Posterior vena cava (tissue), 2 donors: ENCODE results near the gene PPFIA3. TPM values are rescaled to one million over a fixed set of nuclear protein-coding genes. Genes with fewer than 3 reads are reported as not detected.
A peak's percentile ranks its signal among the peaks of the same experiment; 100 is the strongest.

Experiments used
- DNase-seq: peaks from one replicate; pipeline ENCODE4 v3.0.0-alpha.2; 2020; ENCODE audit warnings: low spot score
- intact Hi-C, 2 donors: fragments of 100-400 bp; cut with DNase I; formaldehyde crosslinking; loops; one replicate each; pipeline versions ENCODE4 v1.14.1 to v1.14.2; 2022 to 2023
- total RNA-seq, 2 donors: library from RNA; stranded (reverse); fragmentation: NEBNext Ultra II Directional; extraction: Animal tissue kit (Norgen Biotek cat#: 25700); gene quantifications; one replicate each; pipeline ENCODE4 v1.2.1, GENCODE V29; 2021
- donor health status: DM: yes; HTN: yes; CAD: no.
- donor health status: DM: yes; HTN: yes; CAD: no.

Gene PPFIA3
- total RNA-seq, 2 donors from 2014 or later: 3.6 to 4.9 TPM

DNA sequence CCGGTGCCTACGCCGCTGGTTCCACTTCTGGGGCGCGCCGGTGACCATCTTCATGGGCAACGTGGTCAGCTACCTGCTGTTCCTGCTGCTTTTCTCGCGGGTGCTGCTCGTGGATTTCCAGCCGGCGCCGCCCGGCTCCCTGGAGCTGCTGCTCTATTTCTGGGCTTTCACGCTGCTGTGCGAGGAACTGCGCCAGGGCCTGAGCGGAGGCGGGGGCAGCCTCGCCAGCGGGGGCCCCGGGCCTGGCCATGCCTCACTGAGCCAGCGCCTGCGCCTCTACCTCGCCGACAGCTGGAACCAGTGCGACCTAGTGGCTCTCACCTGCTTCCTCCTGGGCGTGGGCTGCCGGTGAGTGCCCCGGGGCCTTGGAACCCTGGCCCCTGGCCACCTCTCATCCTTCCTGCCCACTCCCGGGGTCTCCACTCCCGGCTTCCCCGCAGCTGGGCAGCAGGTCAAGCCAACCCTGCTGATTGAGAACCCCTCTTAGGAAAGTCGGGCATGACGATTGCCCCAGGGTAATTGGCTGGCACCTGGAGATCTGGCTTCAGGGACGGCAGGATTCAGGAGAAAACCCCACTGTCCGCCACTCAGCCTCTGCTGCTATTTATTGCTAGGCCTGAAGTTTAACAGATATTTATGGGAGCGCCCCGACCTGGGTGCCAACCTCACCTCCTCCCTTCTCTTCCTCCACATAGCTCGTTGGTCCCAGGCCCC, 77.3 kb downstream of the PPFIA3 start:
- intact Hi-C loops: no loop called here
- peak; percentile 80 for DNase-seq

DNA sequence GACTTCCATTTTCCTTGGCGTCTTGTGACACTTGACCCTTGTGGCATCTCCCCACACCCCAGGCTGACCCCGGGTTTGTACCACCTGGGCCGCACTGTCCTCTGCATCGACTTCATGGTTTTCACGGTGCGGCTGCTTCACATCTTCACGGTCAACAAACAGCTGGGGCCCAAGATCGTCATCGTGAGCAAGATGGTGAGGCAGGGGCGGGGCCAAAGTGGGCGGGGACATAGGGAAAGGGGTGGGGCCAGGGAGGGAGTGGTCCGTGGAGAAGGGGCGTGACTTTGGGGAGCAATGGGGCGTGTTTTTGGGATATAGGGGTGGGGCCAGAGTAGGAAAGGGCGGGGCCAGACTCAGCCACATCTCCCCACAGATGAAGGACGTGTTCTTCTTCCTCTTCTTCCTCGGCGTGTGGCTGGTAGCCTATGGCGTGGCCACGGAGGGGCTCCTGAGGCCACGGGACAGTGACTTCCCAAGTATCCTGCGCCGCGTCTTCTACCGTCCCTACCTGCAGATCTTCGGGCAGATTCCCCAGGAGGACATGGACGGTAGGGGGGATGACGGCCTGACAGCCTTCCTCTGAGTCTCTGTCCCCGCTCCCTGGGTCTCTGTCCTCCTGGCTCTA, 81.0 kb downstream of the PPFIA3 start:
- intact Hi-C loops: loop anchor here in 1 of 2 donors (5.0 kb wide), 1 partner anchor 103 kb away; no protein-coding TSS in a partner anchor

More for the DNA sequence above, 81.0 kb downstream of the PPFIA3 start:
- DNase-seq: peak; percentile 73

Other genes starting within 250 kb of the PPFIA3 start
- gene PPP1R15A, start 247.1 kb upstream of the PPFIA3 start, total RNA-seq: 100 to 1,000 TPM in 1 of 2 donors, 10 to 100 TPM in 1; 72.8 to 172 TPM
- gene TULP2, start 220.8 kb upstream of the PPFIA3 start, total RNA-seq: 1 to 10 TPM in 1 of 2 donors, under 1 TPM in 1; 0.86 to 1.9 TPM
- 100 to 1,000 TPM; 219 to 282 TPM for gene NUCB1, start 219.2 kb upstream of the PPFIA3 start, total RNA-seq
- not detected for gene DHDH, start 185.8 kb upstream of the PPFIA3 start, total RNA-seq
- gene BAX, start 164.7 kb upstream of the PPFIA3 start, total RNA-seq: 10 to 100 TPM; 44.6 to 53.4 TPM
- 1,000 to 10,000 TPM; 2,854 to 3,275 TPM for gene FTL, start 154.2 kb upstream of the PPFIA3 start, total RNA-seq
- 10 to 100 TPM; 28.0 to 39.5 TPM for gene GYS1, start 126.2 kb upstream of the PPFIA3 start, total RNA-seq
- gene RUVBL2, start 125.7 kb upstream of the PPFIA3 start, total RNA-seq: 10 to 100 TPM; 34.7 to 43.1 TPM
- not detected for gene LHB, start 102.5 kb upstream of the PPFIA3 start, total RNA-seq
- not detected for gene CGB3, start 95.2 kb upstream of the PPFIA3 start, total RNA-seq
- gene CGB2, start 87.7 kb upstream of the PPFIA3 start, total RNA-seq: not detected
- not detected for gene CGB1, start 82.6 kb upstream of the PPFIA3 start, total RNA-seq
- not detected for gene CGB5, start 75.7 kb upstream of the PPFIA3 start, total RNA-seq
- gene CGB8, start 70.4 kb upstream of the PPFIA3 start, total RNA-seq: not detected
- gene CGB7, start 61.8 kb upstream of the PPFIA3 start, total RNA-seq: not detected
- not detected for gene NTF4, start 54.7 kb upstream of the PPFIA3 start, total RNA-seq
- not detected for gene KCNA7, start 46.8 kb upstream of the PPFIA3 start, total RNA-seq
- gene SNRNP70, start 34.1 kb upstream of the PPFIA3 start, total RNA-seq: 100 to 1,000 TPM; 114 to 124 TPM
- gene LIN7B, start 5.2 kb upstream of the PPFIA3 start, total RNA-seq: 1 to 10 TPM; 9.0 to 9.3 TPM
- under 1 TPM in 1 of 2 donors, not detected in 1; 0.81 TPM for gene C19orf73, start 401 bp upstream of the PPFIA3 start, total RNA-seq
- gene HRC, start 35.9 kb downstream of the PPFIA3 start, total RNA-seq: 1 to 10 TPM; 1.1 to 2.4 TPM
- gene TRPM4, start 38.2 kb downstream of the PPFIA3 start, total RNA-seq: 10 to 100 TPM; 20.5 to 36.0 TPM
- gene SLC6A16, start 205.6 kb downstream of the PPFIA3 start, total RNA-seq: 1 to 10 TPM; 1.7 to 2.6 TPM
- 10 to 100 TPM; 11.5 to 19.6 TPM for gene CD37, start 215.9 kb downstream of the PPFIA3 start, total RNA-seq
- gene TEAD2, start 242.9 kb downstream of the PPFIA3 start, total RNA-seq: 10 to 100 TPM; 31.0 to 32.4 TPM
- gene DKKL1, start 244.3 kb downstream of the PPFIA3 start, total RNA-seq: not detected